Lower lobe of right lung (tissue), 2 donors: ENCODE data around the gene DTNBP1. TPM values are rescaled to one million over a fixed set of nuclear protein-coding genes. Genes with fewer than 3 reads are reported as not detected.
"Not testable (repeated sequence)": the region's sequence is repeated elsewhere in the genome, so short reads cannot be mapped to it uniquely, and the experiment has no call there.

Experiments
- ATAC-seq, 2 donors: fragments of 200-7000 bp; cut with Tn5 transposase; one replicate each; pipeline ENCODE4 v1.9.1; 2020 to 2022; ENCODE audit warnings: mild to moderate bottlenecking in 2 of 2, moderate library complexity in 2 of 2
- DNase-seq: peaks from one replicate; pipeline ENCODE4 v3.0.0-alpha.2; 2020
- H3K27ac ChIP-seq: fragments of 200-600 bp; one replicate; pipeline ENCODE4 v1.8.0; 2022
- H3K27me3 ChIP-seq: fragments of 200-600 bp; one replicate; pipeline ENCODE4 v1.8.0; 2022; ENCODE audit warnings: low read depth
- H3K36me3 ChIP-seq: fragments of 200-600 bp; one replicate; pipeline ENCODE4 v1.8.0; 2022; ENCODE audit warnings: mild to moderate bottlenecking
- H3K4me1 ChIP-seq: fragments of 200-600 bp; one replicate; pipeline ENCODE4 v1.8.0; 2022
- H3K4me3 ChIP-seq: fragments of 200-600 bp; one replicate; pipeline ENCODE4 v1.8.0; 2022; ENCODE audit warnings: mild to moderate bottlenecking
- H3K9me3 ChIP-seq: fragments of 200-600 bp; one replicate; pipeline ENCODE4 v1.8.0; 2022
- intact Hi-C: fragments of 100-400 bp; cut with DNase I; formaldehyde crosslinking; loops from one replicate; pipeline ENCODE4 v1.11.0; 2022
- total RNA-seq: library from RNA; stranded (reverse); fragmentation: NEBNext Ultra II Directional; extraction: Animal tissue kit (Norgen Biotek cat#: 25700); gene quantifications from one replicate; pipeline ENCODE4 v1.2.1, GENCODE V29; 2021
- TF ChIP-seq, protein P1 (sequence below): fragments of 200-600 bp; IDR thresholded peaks from one replicate; pipeline ENCODE4 v1.8.0; 2022; ENCODE audit warnings: antibody characterized with exemption, mild to moderate bottlenecking
- donor health status: DM: no; HTN: yes; CAD: no; lungs with severe emphysema.

The DTNBP1 gene
- total RNA-seq, 1 donor from 2014 or later = 25.9 TPM

DNA sequence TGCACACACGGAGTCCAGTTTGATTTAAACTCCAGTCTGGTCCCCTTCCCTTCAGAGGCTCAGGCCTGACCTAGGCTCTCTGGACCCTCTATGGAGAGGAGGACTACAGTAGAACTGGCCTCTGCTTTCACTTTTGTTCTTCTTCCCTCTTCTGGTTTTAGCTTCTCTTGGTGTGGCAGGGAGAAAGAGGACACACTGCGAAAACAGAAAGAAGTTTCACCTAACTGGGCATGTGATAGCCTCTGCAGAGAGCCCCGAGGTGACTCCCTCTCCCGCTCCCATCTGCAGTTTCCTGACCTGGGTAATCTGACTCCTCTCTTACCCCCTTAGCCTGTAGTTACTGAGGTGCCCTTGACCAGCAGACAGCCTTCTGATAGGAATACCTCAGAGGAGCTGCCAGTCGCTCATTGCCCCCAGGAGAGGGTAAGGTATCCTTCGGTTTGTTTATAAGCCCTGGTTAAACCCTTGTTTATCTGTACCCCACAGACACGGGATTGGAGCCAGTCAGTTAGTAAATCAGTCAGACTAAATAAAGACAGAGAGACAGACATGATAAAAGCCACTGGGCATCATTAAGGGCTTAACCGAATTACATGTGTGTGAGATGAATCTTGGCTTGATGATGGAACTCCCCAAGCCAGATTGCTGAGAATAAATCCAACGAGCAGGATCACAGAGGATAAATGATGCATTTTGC is 12.0 kb upstream of the DTNBP1 start:
- Histone ChIP-seq H3K9me3 (no peaks in the 10 kb centered on the region), H3K27ac (no peak overlapping the region), H3K36me3 (no peaks in the 10 kb centered on the region), H3K4me3 (no peak overlapping the region), H3K27me3 (no peaks in the 10 kb centered on the region), H3K4me1 (peaks cover 11% of the 10 kb centered on the region)
- ATAC-seq (peak in 1 of 2 donors; percentile 39), DNase-seq (no peak)
- TF ChIP-seq, protein P1, sequence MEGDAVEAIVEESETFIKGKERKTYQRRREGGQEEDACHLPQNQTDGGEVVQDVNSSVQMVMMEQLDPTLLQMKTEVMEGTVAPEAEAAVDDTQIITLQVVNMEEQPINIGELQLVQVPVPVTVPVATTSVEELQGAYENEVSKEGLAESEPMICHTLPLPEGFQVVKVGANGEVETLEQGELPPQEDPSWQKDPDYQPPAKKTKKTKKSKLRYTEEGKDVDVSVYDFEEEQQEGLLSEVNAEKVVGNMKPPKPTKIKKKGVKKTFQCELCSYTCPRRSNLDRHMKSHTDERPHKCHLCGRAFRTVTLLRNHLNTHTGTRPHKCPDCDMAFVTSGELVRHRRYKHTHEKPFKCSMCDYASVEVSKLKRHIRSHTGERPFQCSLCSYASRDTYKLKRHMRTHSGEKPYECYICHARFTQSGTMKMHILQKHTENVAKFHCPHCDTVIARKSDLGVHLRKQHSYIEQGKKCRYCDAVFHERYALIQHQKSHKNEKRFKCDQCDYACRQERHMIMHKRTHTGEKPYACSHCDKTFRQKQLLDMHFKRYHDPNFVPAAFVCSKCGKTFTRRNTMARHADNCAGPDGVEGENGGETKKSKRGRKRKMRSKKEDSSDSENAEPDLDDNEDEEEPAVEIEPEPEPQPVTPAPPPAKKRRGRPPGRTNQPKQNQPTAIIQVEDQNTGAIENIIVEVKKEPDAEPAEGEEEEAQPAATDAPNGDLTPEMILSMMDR = no peak
- intact Hi-C loops = no loop called here

DNA sequence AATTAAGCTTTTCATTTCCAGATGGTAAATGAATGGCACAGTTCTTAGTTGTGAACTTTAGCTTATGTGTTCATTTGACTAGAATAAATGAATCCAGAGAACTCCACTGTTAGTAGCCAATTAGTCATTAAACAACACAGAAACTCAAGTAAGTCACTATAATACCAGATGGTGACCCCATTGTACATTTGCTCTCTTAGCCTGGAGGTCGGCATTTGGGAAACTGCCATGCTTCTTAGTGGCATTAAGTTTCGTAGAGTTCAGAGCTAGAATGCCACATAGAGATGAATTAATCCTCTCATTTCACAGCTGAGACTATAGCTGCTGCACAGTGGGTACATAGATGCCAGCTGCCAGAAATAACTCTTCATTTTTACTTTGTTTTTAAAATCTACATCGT is 10.8 kb upstream of the DTNBP1 start:
- DNase-seq = no peak

DNA sequence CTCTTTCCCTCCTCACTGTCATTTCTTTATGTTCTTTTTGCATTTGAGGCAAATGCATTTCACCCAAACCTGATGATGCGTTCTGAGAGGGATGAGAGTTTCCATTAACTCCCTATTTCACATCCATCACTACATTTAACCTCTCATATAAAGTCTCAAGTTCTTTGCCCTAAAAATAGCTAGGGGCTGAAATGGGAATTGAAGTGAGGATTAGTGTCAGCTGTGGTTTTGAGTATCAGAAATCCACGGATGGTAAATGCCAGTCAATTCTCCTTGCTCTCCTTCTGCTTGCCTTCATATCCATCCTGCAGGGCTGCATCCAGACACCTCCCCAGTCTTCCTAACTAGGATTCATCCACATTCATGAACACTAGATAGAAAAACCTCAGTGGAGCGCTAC is 10.0 kb upstream of the DTNBP1 start:
- H3K27me3 ChIP-seq = no peaks in the 10 kb centered on the region
- no peak overlapping the region for H3K27ac ChIP-seq
- TF ChIP-seq, protein P1 = no peak
- DNase-seq (no peak), ATAC-seq (no peak)
- H3K4me3 ChIP-seq = no peak overlapping the region
- H3K36me3 ChIP-seq = no peaks in the 10 kb centered on the region
- intact Hi-C loops = no loop called here
- no peaks in the 10 kb centered on the region for H3K9me3 ChIP-seq
- H3K4me1 ChIP-seq = peaks cover 11% of the 10 kb centered on the region

More for the DNA sequence above, 10.8 kb upstream of the DTNBP1 start:
- TF ChIP-seq, protein P1 = no peak
- Histone ChIP-seq H3K27me3 (no peaks in the 10 kb centered on the region), H3K4me3 (no peak overlapping the region), H3K4me1 (peaks cover 11% of the 10 kb centered on the region), H3K36me3 (no peaks in the 10 kb centered on the region), H3K9me3 (no peaks in the 10 kb centered on the region), H3K27ac (no peak overlapping the region)
- no peak for ATAC-seq
- intact Hi-C loops = no loop called here

DNA sequence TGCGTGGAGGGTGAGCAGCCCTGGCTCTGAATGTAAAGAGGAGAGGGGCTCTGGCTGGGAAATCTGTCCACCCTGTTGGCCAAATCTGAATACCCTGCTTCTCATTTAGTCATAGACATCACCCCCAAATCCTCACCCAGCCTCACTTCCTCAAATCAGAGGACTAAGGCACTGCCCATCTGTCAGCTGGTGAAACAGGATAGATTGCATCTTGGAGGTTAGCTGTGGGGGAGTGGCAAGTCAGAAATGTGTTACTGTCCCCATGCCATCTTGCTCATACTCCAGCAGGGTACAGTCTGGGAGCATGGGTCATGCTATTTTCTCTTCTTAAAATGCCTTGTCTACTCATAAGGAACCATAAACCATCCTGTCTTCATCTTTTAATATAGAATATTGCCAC is 9.5 kb upstream of the DTNBP1 start:
- Histone ChIP-seq H3K4me3 (no peak overlapping the region), H3K4me1 (peaks cover 11% of the 10 kb centered on the region), H3K27ac (no peak overlapping the region), H3K36me3 (no peaks in the 10 kb centered on the region), H3K9me3 (no peaks in the 10 kb centered on the region), H3K27me3 (no peaks in the 10 kb centered on the region)
- DNase-seq (no peak), ATAC-seq (peak; percentile 61 to 62)
- intact Hi-C loops = no loop called here
- TF ChIP-seq, protein P1 = no peak

DNA sequence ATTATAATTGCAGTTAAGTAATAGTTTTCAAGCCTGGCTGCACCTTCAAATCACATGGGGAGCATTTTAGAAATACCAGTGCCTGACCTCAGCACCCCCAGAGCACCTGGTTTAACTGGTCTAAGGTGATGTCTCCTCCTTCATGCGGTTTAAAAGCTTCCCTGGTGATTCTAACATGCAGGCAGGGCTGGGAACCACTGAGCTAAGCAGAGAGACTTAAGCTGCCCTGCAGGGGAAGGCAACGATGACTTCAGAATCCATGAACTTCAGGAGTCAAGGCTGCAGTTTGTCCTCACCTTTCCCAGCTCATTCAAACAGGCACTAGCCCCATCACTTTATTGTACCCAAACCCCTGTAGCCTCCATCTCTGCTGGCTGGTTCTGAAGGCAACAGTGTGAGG is 6.1 kb upstream of the DTNBP1 start:
- no peak overlapping the region for H3K4me3 ChIP-seq
- DNase-seq (no peak), ATAC-seq (no peak)
- no peaks in the 10 kb centered on the region for H3K27me3 ChIP-seq
- TF ChIP-seq, protein P1 = no peak
- intact Hi-C loops = no loop called here
- H3K27ac ChIP-seq = no peak overlapping the region
- H3K9me3 ChIP-seq = no peaks in the 10 kb centered on the region
- no peaks in the 10 kb centered on the region for H3K4me1 ChIP-seq
- no peaks in the 10 kb centered on the region for H3K36me3 ChIP-seq

DNA sequence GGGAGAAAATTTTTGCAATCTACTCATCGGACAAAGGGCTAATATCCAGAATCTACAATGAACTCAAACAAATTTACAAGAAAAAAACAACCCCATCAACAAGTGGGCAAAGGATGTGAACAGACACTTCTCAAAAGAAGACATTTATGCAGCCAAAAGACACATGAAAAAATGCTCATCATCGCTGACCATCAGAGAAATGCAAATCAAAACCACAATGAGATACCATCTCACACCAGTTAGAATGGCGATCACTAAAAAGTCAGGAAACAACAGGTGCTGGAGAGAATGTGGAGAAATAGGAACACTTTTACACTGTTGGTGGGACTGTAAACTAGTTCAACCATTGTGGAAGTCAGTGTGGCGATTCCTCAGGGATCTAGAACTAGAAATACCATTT is 4.1 kb upstream of the DTNBP1 start:
- ATAC-seq, H3K9me3 ChIP-seq, H3K36me3 ChIP-seq, H3K4me3 ChIP-seq, H3K27ac ChIP-seq, DNase-seq, H3K4me1 ChIP-seq, H3K27me3 ChIP-seq, intact Hi-C loops: not testable (repeated sequence)
